Activated B cell treated with CpG ODN at 0.5 μM for 24 hours (primary cell): ENCODE data around the gene INPP5A. TPM values are rescaled to one million over a fixed set of nuclear protein-coding genes. Genes with fewer than 3 reads are reported as not detected.

Experiments used
- ATAC-seq: fragments of 200-7000 bp; cut with Tn5 transposase; one replicate; pipeline ENCODE4 v1.10.0; 2021; ENCODE audit warnings: low read depth, mild to moderate bottlenecking, moderate library complexity
- CTCF ChIA-PET: fragments of 350-600 bp; sonication (Branson Sonifier 250); formaldehyde crosslinking; loops from one replicate; lab custom pipeline; 2021; ENCODE audit warnings: antibody characterized with exemption; lab: Charles Lee
- POLR2A ChIA-PET: fragments of 350-600 bp; sonication (Branson Sonifier 250); formaldehyde crosslinking; loops from one replicate; lab custom pipeline; 2021; ENCODE audit warnings: antibody characterized with exemption; lab: Charles Lee
- DNase-seq: peaks from one replicate; pipeline ENCODE4 v3.0.0; 2022
- H3K27ac Mint-ChIP-seq: one replicate; pipeline ENCODE4 v1.8.0; 2020; ENCODE audit warnings: mixed read lengths
- H3K27me3 Mint-ChIP-seq: one replicate; pipeline ENCODE4 v1.8.0; 2021; ENCODE audit warnings: mixed read lengths
- H3K36me3 Mint-ChIP-seq: one replicate; pipeline ENCODE4 v1.8.0; 2021; ENCODE audit warnings: low read depth, mixed read lengths
- H3K4me1 Mint-ChIP-seq: one replicate; pipeline ENCODE4 v1.8.0; 2021; ENCODE audit warnings: mixed read lengths
- H3K4me3 Mint-ChIP-seq: one replicate; pipeline ENCODE4 v1.8.0; 2020; ENCODE audit warnings: mild to moderate bottlenecking, mixed read lengths
- H3K9me3 Mint-ChIP-seq: one replicate; pipeline ENCODE4 v1.8.0; 2020; ENCODE audit warnings: mixed read lengths
- intact Hi-C: fragments of 100-400 bp; cut with micrococcal nuclease; formaldehyde crosslinking; loops from one replicate; pipeline ENCODE4 v1.15.1; 2024
- total RNA-seq: library from RNA; stranded (reverse); gene quantifications from 2 replicates; pipeline ENCODE4 v1.2.3, GENCODE V29; 2022
- TF ChIP-seq, protein P1 (sequence below): fragments of 200-600 bp; IDR thresholded peaks from one replicate; pipeline ENCODE4 v1.8.0; 2022; ENCODE audit warnings: antibody characterized with exemption, mild to moderate bottlenecking

The INPP5A gene
- total RNA-seq, 1 donor from 2014 or later = 24.9 TPM

DNA sequence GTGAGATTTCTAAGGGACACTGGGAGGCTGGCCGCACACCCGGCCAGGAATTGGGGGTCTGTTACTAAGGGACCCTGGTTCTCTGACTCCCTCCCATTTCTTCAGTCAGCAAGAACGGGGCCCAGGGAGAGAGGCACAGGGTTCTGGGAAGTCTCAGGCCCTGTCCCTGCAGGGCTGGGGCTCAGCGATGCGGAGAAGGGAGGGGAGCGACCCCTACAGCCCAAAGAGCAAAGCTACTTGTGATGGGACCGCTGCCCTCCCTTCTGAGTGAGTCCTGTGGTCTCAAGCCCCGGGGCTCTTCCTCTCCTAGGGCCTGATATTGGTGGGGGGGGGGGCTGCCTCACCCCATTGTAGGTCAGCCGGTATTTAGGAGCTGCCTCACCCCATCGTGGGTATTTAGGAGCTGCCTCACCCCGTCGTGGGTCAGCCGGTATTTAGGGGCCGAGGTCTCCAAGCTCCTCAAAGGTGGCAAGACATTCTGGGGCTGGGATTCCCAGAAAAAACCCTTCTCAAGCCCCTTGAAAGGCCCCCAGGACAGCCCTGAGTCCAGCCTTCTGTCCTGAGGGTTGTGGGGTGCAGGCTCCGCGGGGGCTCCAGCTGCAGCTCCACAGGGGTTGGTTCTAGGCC lies 265.2 kb downstream of the INPP5A start:
- no peak overlapping the region for H3K4me3 Mint-ChIP-seq
- peaks cover 2% of the 10 kb centered on the region for H3K9me3 Mint-ChIP-seq
- H3K36me3 Mint-ChIP-seq = no peaks in the 10 kb centered on the region
- no peaks in the 10 kb centered on the region for H3K4me1 Mint-ChIP-seq
- no peak overlapping the region for H3K27ac Mint-ChIP-seq
- TF ChIP-seq, protein P1, sequence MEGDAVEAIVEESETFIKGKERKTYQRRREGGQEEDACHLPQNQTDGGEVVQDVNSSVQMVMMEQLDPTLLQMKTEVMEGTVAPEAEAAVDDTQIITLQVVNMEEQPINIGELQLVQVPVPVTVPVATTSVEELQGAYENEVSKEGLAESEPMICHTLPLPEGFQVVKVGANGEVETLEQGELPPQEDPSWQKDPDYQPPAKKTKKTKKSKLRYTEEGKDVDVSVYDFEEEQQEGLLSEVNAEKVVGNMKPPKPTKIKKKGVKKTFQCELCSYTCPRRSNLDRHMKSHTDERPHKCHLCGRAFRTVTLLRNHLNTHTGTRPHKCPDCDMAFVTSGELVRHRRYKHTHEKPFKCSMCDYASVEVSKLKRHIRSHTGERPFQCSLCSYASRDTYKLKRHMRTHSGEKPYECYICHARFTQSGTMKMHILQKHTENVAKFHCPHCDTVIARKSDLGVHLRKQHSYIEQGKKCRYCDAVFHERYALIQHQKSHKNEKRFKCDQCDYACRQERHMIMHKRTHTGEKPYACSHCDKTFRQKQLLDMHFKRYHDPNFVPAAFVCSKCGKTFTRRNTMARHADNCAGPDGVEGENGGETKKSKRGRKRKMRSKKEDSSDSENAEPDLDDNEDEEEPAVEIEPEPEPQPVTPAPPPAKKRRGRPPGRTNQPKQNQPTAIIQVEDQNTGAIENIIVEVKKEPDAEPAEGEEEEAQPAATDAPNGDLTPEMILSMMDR = no peak
- CTCF ChIA-PET = no interaction called here
- intact Hi-C loops = no loop called here
- H3K27me3 Mint-ChIP-seq = no peaks in the 10 kb centered on the region
- ATAC-seq (no peak), DNase-seq (no peak)
- POLR2A ChIA-PET = no interaction called here

DNA sequence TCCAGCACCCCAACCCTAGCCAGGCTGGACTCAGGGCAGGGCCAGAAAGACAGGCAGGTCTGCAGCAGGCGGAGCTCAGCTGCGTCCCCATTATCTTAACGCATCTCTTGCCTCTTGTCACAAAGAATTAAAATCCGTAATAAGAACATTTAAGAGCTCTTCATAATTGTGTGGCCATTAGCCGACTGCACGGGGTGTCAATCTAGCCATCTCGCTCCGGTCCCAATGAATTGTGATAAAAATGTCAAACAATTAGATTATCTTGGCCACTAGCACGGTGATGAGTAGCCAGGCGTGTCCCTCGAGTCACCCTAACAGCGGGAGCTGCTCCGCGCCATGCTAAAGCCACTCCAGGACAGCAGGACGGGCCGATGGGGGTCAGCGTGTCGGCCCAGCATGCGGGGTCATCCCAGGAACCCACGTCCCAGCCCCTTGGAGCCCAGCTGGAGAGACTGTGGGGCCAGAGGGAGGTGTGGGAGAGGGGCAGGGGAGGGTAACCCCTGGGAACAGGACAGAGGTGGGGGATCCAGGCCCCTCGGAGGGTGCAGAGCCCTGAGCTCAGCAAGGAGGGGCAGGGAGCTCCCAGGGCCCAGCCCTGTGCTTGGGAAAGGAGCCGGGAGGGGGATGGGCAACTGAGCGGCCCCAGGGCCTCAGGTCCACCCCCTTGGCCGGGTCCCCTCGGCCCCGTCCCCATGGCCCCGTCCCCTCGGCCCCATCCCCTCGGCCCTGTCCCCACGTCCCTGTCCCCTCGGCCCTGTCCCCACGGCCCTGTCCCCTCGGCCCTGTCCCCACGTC lies 266.0 kb downstream of the INPP5A start:
- peaks cover 2% of the 10 kb centered on the region for H3K9me3 Mint-ChIP-seq
- CTCF ChIA-PET = no interaction called here
- no peak for ATAC-seq
- no peak overlapping the region for H3K27ac Mint-ChIP-seq
- H3K4me3 Mint-ChIP-seq = no peak overlapping the region
- POLR2A ChIA-PET = no interaction called here
- DNase-seq = no peak
- intact Hi-C loops = no loop called here
- no peaks in the 10 kb centered on the region for H3K4me1 Mint-ChIP-seq
- TF ChIP-seq, protein P1 = no peak
- H3K27me3 Mint-ChIP-seq = no peaks in the 10 kb centered on the region
- no peaks in the 10 kb centered on the region for H3K36me3 Mint-ChIP-seq

DNA sequence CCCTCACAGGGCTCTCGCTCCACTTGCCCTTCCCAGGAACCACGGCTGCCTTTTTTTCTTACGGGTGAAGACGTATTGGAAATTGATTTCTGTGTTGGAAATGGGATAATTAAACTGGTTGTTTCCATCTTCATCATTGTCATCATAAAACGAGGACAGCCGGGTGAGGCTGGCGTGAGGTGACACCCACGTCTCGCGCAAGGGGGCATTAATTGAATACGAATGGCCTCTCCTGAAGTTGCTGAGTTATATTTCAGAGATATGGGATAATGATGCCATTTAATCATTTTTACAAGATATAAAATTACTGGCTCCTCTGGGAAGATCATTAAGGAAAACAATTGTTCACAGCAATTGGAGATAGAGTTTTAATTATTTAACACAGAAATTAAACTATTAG lies 266.7 kb downstream of the INPP5A start:
- no peaks in the 10 kb centered on the region for H3K36me3 Mint-ChIP-seq
- TF ChIP-seq, protein P1 = no peak
- no peak for ATAC-seq
- peaks cover 2% of the 10 kb centered on the region for H3K9me3 Mint-ChIP-seq
- no peak overlapping the region for H3K4me3 Mint-ChIP-seq
- no peak overlapping the region for H3K27ac Mint-ChIP-seq
- H3K27me3 Mint-ChIP-seq = no peaks in the 10 kb centered on the region
- DNase-seq = no peak
- ChIA-PET POLR2A (no interaction called here), CTCF (no interaction called here)
- intact Hi-C loops = no loop called here
- no peaks in the 10 kb centered on the region for H3K4me1 Mint-ChIP-seq

DNA sequence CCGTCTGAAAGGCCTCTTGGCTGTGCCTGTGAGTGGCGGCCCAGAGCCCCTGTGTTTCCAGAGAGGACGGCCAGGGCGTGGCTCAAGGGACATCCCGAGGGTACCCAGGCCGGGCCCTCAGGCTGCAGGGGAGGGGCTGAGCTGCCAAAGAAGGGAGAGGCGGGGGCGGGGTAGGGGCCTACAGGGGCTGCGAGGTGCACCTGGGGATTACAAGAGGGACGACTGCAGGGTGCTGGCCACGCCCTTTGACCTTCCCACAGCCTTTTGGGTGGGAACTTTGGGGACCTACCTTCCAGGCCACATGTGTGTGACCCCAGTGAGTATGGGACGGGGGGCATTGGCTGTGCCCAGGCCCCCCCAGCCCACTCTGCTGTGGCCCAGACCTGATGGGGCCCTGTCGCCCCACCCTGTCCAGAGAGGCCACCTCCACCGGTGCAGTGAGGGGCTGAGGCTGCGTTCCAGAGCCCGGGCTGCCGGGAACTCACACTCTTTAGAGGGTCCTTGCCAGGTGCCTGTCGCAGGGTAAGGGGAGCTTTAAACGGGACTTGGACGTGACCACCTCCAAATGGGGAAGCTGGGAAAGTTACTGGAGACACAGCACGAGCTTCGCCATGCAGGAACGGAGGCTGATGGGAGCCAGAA lies 267.3 kb downstream of the INPP5A start:
- intact Hi-C loops = no loop called here
- DNase-seq (no peak), ATAC-seq (no peak)
- no peak overlapping the region for H3K4me3 Mint-ChIP-seq
- no peaks in the 10 kb centered on the region for H3K36me3 Mint-ChIP-seq
- H3K27ac Mint-ChIP-seq = no peak overlapping the region
- CTCF ChIA-PET = no interaction called here
- no peaks in the 10 kb centered on the region for H3K4me1 Mint-ChIP-seq
- POLR2A ChIA-PET = no interaction called here
- H3K9me3 Mint-ChIP-seq = peaks cover 2% of the 10 kb centered on the region
- H3K27me3 Mint-ChIP-seq = no peaks in the 10 kb centered on the region
- TF ChIP-seq, protein P1 = no peak

DNA sequence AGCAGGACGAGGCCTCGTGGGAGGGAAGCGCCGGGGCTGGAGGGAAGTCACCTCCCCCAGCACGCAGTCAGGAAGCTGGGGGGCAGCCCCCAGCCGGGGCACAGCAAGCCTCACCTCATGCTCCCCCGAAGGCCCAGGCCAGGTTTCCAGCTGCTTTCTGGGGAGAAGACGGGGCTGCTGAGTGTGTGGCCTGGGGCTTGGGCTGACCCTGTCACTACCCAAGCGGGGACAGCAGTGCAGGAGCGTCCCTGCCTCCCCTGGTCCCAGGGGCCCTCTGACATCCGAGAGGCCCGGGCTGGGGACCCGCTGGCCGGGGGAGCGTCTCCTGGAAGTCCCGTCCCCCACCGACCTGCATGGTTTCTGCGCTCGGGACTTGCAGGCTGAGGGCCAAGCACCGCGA lies 268.0 kb downstream of the INPP5A start:
- Mint-ChIP-seq H3K36me3 (no peaks in the 10 kb centered on the region), H3K4me1 (no peaks in the 10 kb centered on the region), H3K27me3 (no peaks in the 10 kb centered on the region), H3K27ac (no peak overlapping the region), H3K4me3 (no peak overlapping the region), H3K9me3 (peaks cover 2% of the 10 kb centered on the region)
- ChIA-PET POLR2A (no interaction called here), CTCF (no interaction called here)
- TF ChIP-seq, protein P1 = no peak
- intact Hi-C loops = no loop called here
- DNase-seq = no peak
- no peak for ATAC-seq
